Right cardiac atrium (tissue), 5 donors: ENCODE data around the gene DAPK2. TPM values are rescaled to one million over a fixed set of nuclear protein-coding genes. Genes with fewer than 3 reads are reported as not detected.

ENCODE experiments used
- ATAC-seq, 2 donors: fragments of 200-7000 bp; cut with Tn5 transposase; one replicate each; pipeline versions ENCODE4 v1.8.0 to v1.9.1; 2020; ENCODE audit warnings: moderate library complexity in 2 of 2, mild to moderate bottlenecking in 1 of 2
- DNase-seq, 3 donors: peaks; one replicate each; pipeline ENCODE4 v3.0.0-alpha.2; 2020
- H3K27ac ChIP-seq: one replicate; pipeline ENCODE4 v1.5.1; 2013; ENCODE audit warnings: mild to moderate bottlenecking, low read length, control low read depth, moderate library complexity
- H3K27me3 ChIP-seq: one replicate; pipeline ENCODE4 v1.6.1; 2013; ENCODE audit not compliant: control insufficient read depth, insufficient read depth
- H3K4me1 ChIP-seq: one replicate; pipeline ENCODE4 v1.6.1; 2013; ENCODE audit warnings: low read length; ENCODE audit not compliant: control insufficient read depth, insufficient read depth
- H3K4me3 ChIP-seq: one replicate; pipeline ENCODE4 v1.5.1; 2013; ENCODE audit warnings: low read length, control low read depth
- H3K9me3 ChIP-seq: one replicate; pipeline ENCODE4 v1.6.1; 2013; ENCODE audit warnings: low read length; ENCODE audit not compliant: control insufficient read depth
- WGBS: extraction: QIAGEN DNeasy Blood & Tissue Kit; methylation state at CpG from one replicate; pipeline ENCODE4 v1.1.7; 2013; 5-methylcytosine and 5-hydroxymethylcytosine counted together
- intact Hi-C, 4 donors: fragments of 100-400 bp; cut with DNase I; formaldehyde crosslinking; loops; one replicate each; pipeline versions ENCODE4 v1.11.0 to v1.14.0; 2022 to 2023
- polyA plus RNA-seq: library from polyadenylated mRNA; stranded (reverse); fragments of 200-250 nt; gene quantifications from one replicate; pipeline ENCODE4 v1.2.3, GENCODE V29; 2013
- total RNA-seq, 4 donors: library from RNA; stranded (reverse); fragmentation: NEBNext Ultra II Directional; extraction: Animal tissue kit (Norgen Biotek cat#: 25700); gene quantifications; one replicate each; pipeline ENCODE4 v1.2.1, GENCODE V29; 2021
- donor health status: healthy with polysubstance abuse.
- donor health status: DM: no; HTN: yes; CAD: no.
- donor health status: DM: no; HTN: no; CAD: no.
- donor health status: DM: no; HTN: yes; CAD: no; lungs with severe emphysema.
- donor health status: DM: yes; HTN: yes; CAD: no.

Gene DAPK2
- total and polyA plus RNA-seq, 5 donors: 48.8 to 95.1 (median 83.6) TPM

- no peaks in the 10 kb centered on the region for H3K9me3 ChIP-seq
- intact Hi-C loops: no loop called here
- H3K27me3 ChIP-seq: no peaks in the 10 kb centered on the region
- peak overlapping the region; percentile 48 for H3K27ac ChIP-seq
- ATAC-seq (peak; percentile 4 to 20), DNase-seq (no peak)
- H3K4me3 ChIP-seq: no peak overlapping the region
- 34% methylated on average over 10 of the region's 10 CpGs for WGBS
- H3K4me1 ChIP-seq: peaks cover 13% of the 10 kb centered on the region
These were observed 136.4 kb downstream of the DAPK2 start for GRCh38 chr15:63909819-63910437.

- DNase-seq (peak in 1 of 3 donors; percentile 40), ATAC-seq (no peak)
- no peak overlapping the region for H3K4me3 ChIP-seq
- H3K4me1 ChIP-seq: peaks cover 13% of the 10 kb centered on the region
- no peak overlapping the region for H3K27ac ChIP-seq
- H3K27me3 ChIP-seq: no peaks in the 10 kb centered on the region
- 39% methylated on average over 2 of the region's 2 CpGs for WGBS
- intact Hi-C loops: no loop called here
- no peaks in the 10 kb centered on the region for H3K9me3 ChIP-seq
These were observed 137.3 kb downstream of the DAPK2 start for GRCh38 chr15:63908991-63909390.

DNA sequence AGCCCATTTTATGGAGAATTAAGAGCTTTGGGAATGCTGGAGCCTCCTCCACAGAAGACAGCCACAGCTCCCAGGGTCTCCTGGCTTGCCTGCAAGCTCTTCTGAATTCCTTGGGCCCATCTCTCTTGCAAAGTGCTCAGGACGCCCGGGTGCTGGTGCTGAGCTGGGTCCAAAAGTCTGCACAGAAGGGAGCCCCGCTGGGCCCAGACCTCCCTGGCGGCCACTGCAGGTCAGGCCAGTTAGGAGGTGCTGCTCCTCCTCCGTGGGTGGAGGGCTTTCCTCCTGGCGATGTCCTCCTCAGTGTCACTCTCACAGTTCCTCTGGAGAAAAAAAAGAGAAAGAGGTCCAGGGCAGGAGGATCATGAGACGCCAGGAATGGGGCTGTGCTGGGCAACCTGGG lies 138.0 kb downstream of the DAPK2 start:
- Histone ChIP-seq H3K9me3 (no peaks in the 10 kb centered on the region), H3K27me3 (no peaks in the 10 kb centered on the region), H3K4me1 (peaks cover 13% of the 10 kb centered on the region), H3K27ac (no peak overlapping the region), H3K4me3 (no peak overlapping the region)
- ATAC-seq (no peak), DNase-seq (no peak)
- intact Hi-C loops: no loop called here
- WGBS: 93% methylated on average over 7 of the region's 7 CpGs

GRCh38 chr15:63907521-63907920 lies 138.8 kb downstream of the DAPK2 start:
- Histone ChIP-seq H3K27me3 (no peaks in the 10 kb centered on the region), H3K4me1 (peaks cover 13% of the 10 kb centered on the region), H3K4me3 (no peak overlapping the region), H3K27ac (no peak overlapping the region), H3K9me3 (no peaks in the 10 kb centered on the region)
- DNase-seq (peak in 1 of 3 donors; percentile 25), ATAC-seq (no peak)
- WGBS: 91% methylated on average over 8 of the region's 8 CpGs
- intact Hi-C loops: no loop called here

GRCh38 chr15:63906266-63906584 lies 140.1 kb downstream of the DAPK2 start:
- Histone ChIP-seq H3K27ac (no peak overlapping the region), H3K9me3 (no peaks in the 10 kb centered on the region), H3K4me3 (no peak overlapping the region), H3K4me1 (peaks cover 13% of the 10 kb centered on the region), H3K27me3 (no peaks in the 10 kb centered on the region)
- intact Hi-C loops: no loop called here
- ATAC-seq: no peak
- WGBS: 85% methylated on average over 4 of the region's 4 CpGs
- DNase-seq: no peak

DNA sequence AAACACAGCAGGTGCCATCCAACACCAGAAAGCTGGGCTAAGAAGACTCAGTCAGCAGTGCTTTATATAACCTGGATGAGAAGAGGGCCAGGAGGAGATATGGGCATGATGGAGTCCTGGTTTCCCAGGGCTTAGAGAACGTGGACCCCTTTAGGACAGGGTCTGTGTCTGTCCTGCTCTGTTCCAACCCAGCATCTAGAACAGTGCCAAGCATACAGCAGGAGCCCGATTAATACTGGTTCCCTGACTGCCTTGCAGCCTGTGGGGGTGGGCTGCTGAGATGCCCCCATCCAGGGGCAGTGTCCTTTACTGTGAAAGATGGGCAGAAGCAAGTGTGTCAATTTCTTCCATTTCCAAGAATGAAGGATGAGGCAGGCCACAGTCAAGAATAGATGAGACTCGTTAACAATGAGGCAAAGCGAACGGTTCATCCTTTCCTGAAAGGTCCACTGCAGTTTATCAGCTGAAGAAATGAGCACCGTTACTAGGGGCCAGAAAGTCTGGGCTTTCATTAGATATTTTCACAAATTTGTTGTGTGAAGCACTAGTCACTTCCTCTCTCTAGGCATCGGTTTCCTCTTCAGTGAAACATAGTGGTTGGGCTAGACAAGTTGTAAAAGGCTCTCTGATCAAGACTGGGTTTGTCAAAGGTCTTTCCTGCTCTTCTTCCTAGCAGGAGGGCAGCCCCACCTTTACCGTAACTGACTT lies 140.6 kb downstream of the DAPK2 start:
- 54% methylated on average over 8 of the region's 8 CpGs for WGBS
- ATAC-seq (peak; percentile 8 to 41), DNase-seq (no peak)
- peaks cover 13% of the 10 kb centered on the region for H3K4me1 ChIP-seq
- H3K4me3 ChIP-seq: no peak overlapping the region
- intact Hi-C loops: no loop called here
- no peak overlapping the region for H3K27ac ChIP-seq
- H3K27me3 ChIP-seq: no peaks in the 10 kb centered on the region
- H3K9me3 ChIP-seq: no peaks in the 10 kb centered on the region

DNA sequence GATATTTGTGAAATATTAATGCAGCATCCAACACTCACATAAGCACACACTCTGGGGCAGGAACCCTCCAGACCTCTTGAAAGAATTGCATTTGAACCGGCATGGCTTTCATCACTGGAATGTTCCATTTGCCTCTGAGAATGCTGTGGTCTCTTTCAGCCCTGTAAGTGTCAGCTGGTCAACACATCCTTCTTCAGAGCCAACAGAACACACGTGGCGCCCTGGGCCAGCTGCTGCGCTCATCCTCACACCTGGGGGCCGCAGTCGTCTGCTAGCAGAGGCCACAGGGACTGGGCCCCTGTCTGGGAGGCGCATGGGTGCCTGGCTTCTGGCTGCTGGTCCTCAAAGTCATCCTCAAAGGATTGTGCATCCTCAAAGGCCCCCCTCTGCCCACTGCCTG lies 141.2 kb downstream of the DAPK2 start:
- intact Hi-C loops: no loop called here
- no peak overlapping the region for H3K27ac ChIP-seq
- peak in 1 of 3 donors; percentile 20 for DNase-seq
- H3K4me1 ChIP-seq: peaks cover 11% of the 10 kb centered on the region
- WGBS: 87% methylated on average over 7 of the region's 7 CpGs
- no peaks in the 10 kb centered on the region for H3K27me3 ChIP-seq
- ATAC-seq: no peak
- H3K9me3 ChIP-seq: no peaks in the 10 kb centered on the region
- no peak overlapping the region for H3K4me3 ChIP-seq

- DNase-seq (no peak), ATAC-seq (no peak)
- Histone ChIP-seq H3K9me3 (no peaks in the 10 kb centered on the region), H3K4me1 (peaks cover 11% of the 10 kb centered on the region), H3K27me3 (no peaks in the 10 kb centered on the region), H3K4me3 (no peak overlapping the region), H3K27ac (no peak overlapping the region)
- intact Hi-C loops: no loop called here
- WGBS: 69% methylated on average over 4 of the region's 4 CpGs
These were observed 142.2 kb downstream of the DAPK2 start for GRCh38 chr15:63904042-63904441.

- Histone ChIP-seq H3K9me3 (no peaks in the 10 kb centered on the region), H3K27me3 (no peaks in the 10 kb centered on the region), H3K4me1 (peaks cover 9% of the 10 kb centered on the region), H3K27ac (no peak overlapping the region), H3K4me3 (no peak overlapping the region)
- 69% methylated on average over 8 of the region's 8 CpGs for WGBS
- intact Hi-C loops: no loop called here
- DNase-seq (peak in 1 of 3 donors; percentile 39), ATAC-seq (no peak)
These were observed 143.6 kb downstream of the DAPK2 start for GRCh38 chr15:63902671-63903035.

- no peak for ATAC-seq
- H3K4me3 ChIP-seq: no peak overlapping the region
- no peaks in the 10 kb centered on the region for H3K27me3 ChIP-seq
- DNase-seq: no peak
- no peak overlapping the region for H3K27ac ChIP-seq
- intact Hi-C loops: no loop called here
- WGBS: 54% methylated on average over 3 of the region's 3 CpGs
- H3K9me3 ChIP-seq: no peaks in the 10 kb centered on the region
- peaks cover 14% of the 10 kb centered on the region for H3K4me1 ChIP-seq
These were observed 144.2 kb downstream of the DAPK2 start for GRCh38 chr15:63901912-63902670.

- Histone ChIP-seq H3K27ac (no peak overlapping the region), H3K9me3 (no peaks in the 10 kb centered on the region), H3K4me3 (no peak overlapping the region), H3K4me1 (peaks cover 15% of the 10 kb centered on the region), H3K27me3 (no peaks in the 10 kb centered on the region)
- no peak for ATAC-seq
- no peak for DNase-seq
- 96% methylated on average over 1 of the region's 1 CpG for WGBS
- intact Hi-C loops: no loop called here
These were observed 146.0 kb downstream of the DAPK2 start for GRCh38 chr15:63900306-63900705.
